HG02973 (cell line): ENCODE data around the gene YEATS4.

ENCODE experiments used
- ATAC-seq: cut with Tn5 transposase; IDR thresholded peaks from one replicate; pipeline ENCODE4 v1.9.1; 2021; ENCODE audit warnings: moderate library complexity; ENCODE audit not compliant: unreplicated experiment

The YEATS4 gene

GRCh38 chr12:69430942-69431590 is 71.5 kb downstream of the YEATS4 start:
- ATAC-seq, result no peak

GRCh38 chr12:69431591-69432222 is 72.2 kb downstream of the YEATS4 start:
- no peak for ATAC-seq

GRCh38 chr12:69433653-69434052 is 74.1 kb downstream of the YEATS4 start:
- no peak for ATAC-seq

- ATAC-seq, result no peak
Measured at GRCh38 chr12:69435644-69436043, 76.1 kb downstream of the YEATS4 start.

GRCh38 chr12:69437073-69437472 is 77.5 kb downstream of the YEATS4 start:
- ATAC-seq, result no peak

- ATAC-seq, result no peak
Measured at GRCh38 chr12:69438539-69438938, 79.0 kb downstream of the YEATS4 start.

GRCh38 chr12:69440016-69440415 is 80.5 kb downstream of the YEATS4 start:
- ATAC-seq, result no peak
